HG02571 (cell line): ENCODE data around the gene MCC.

Experiments
- ATAC-seq: cut with Tn5 transposase; IDR thresholded peaks from one replicate; pipeline ENCODE4 v1.9.1; 2021; ENCODE audit warnings: mild to moderate bottlenecking, moderate library complexity; ENCODE audit not compliant: unreplicated experiment

The MCC gene

GRCh38 chr5:113063927-113064326 lies 424.3 kb downstream of the MCC start:
- no peak for ATAC-seq

DNA sequence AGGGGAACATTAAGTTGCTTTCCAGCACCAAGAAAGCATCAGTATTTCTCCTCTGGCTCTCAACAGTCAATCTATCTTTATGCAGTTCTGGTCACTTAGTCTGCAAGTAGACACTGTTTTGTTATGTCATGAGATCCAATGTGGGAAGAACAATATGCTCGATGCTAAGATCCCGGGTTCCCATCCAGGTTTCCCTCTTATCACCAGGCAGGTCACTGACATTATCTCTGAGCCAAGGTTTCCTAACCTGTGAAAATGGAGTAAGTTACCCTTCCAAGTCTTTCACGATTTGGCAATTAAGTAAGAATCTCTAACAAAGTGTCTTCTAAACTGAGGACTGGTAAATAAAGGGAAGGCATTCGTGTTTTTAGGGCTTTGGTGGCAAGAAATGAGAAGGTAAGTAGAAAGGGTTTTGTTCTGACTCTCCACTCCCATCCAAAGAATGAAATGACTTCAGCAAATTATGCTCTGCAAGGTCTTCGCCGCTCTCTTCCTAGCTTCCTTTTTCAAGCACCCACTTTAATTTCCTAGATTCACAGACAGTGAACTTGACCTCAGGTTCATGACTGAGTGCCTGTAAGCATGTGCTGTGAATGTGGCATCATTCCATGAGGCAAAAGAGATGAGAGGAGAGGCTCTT lies 425.3 kb downstream of the MCC start:
- ATAC-seq: no peak

GRCh38 chr5:113061846-113062780 lies 426.1 kb downstream of the MCC start:
- ATAC-seq: no peak

DNA sequence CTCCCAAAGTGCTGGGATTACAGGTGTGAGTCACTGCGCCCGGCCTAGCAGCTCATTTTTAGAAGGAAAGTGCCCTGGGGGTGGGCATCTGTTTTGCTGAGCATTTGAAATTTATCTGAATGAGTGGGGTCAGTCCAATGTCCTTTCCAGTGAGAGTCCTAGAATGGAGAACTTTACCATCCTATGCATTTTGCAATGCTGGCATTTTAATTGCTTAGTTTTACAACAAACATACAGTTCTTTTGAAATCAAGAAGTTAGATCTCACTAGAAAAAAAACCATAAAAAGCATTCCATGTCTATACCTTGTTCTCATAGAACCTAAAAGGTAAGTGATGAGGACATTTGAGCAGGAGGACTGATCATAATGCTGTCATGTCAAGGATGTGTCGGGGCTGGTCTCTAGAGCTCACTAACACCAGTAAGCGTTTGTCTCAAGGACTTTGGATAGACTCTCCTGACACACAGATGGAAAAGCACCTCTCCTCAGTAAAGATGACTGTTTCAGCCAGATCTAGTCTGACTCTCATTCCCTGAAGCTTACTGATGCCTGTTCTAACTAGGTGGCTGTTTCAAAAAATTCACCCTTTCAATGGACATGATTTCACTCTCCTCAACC lies 427.7 kb downstream of the MCC start:
- no peak for ATAC-seq

DNA sequence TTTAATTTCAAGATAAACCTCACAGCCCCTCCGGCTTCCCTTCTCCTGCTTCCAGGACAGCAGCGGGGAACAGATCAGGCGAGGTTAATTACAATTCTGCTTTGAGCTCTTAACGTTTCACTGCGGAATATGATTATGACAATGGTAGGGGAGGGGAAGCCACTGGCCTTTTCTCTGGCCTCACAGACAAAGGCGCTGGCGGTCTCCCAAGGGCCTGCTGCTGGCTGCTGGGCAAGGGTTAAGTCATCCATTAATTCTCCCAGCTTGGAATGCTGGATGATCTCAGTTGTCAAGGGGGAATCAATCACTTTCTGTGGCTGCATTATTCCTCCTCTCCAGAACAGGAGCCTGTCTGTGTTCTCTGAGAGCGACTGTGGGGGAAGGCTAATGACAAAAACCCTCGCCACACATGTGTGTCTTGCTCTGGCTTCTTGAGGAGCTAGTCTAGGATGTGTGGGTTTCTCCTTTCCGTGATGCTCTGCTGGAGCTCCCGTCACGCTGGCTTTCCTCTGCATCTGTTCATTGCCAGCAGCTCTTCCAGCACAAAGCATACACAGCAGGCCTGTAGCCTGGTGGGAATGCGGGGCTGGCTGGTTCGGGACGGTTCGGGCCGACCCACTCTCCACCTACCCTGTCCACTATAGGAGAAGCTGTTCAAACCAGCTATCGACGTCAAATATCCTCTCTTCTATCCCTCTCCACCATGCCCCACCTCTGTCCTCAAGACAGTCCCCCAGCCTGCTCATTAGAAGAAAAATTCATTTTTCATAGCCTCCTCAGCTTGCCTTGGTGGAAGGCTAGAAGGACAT lies 428.8 kb downstream of the MCC start:
- ATAC-seq: no peak

DNA sequence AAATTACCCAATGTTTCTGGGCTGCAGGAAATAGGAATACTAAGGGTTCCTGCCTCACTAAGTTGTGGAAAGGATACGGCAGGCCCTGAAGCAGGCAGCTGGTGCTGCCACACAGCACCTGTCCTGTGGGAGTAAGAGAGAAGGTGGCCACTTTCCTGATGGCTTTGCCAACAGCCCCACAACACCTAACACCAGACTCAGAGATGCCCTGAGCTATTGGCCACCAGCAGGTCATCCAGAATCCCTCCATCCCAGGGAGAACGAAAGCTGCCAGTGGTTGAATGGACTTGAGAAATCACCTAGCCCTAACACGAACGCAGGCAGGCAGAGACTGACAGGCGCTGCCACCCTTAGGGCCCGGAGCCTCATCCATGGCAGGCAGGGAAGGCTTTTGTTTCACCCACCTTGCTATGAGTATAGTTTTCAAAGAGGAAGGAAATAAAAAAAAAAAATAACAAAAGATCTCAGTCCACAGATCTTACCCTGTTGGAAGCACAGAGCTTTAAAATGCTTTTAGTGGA lies 429.5 kb downstream of the MCC start:
- no peak for ATAC-seq

GRCh38 chr5:113058269-113058668 lies 430.0 kb downstream of the MCC start:
- no peak for ATAC-seq

GRCh38 chr5:113057557-113057984 lies 430.7 kb downstream of the MCC start:
- ATAC-seq: no peak

GRCh38 chr5:113056988-113057387 lies 431.3 kb downstream of the MCC start:
- no peak for ATAC-seq

DNA sequence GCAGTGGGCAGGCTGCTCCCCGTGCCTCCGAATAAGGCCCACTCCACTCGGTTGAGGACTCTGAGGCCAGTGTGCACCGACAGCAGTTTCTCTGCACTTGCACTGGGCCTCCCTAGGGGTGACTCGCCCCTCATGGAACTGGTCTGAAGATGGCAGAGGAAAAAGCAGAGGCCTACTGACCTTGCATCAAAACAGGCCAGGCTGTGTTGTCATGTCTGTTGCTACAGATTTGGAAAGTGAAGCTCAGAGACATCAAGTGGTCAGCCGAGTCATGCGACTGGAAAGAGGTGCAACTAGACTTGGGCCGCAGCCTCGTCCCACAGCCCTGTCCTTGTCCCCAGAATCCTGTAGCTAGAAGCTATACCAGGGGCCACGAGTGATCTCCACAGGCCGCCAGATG lies 433.4 kb downstream of the MCC start:
- ATAC-seq: no peak

DNA sequence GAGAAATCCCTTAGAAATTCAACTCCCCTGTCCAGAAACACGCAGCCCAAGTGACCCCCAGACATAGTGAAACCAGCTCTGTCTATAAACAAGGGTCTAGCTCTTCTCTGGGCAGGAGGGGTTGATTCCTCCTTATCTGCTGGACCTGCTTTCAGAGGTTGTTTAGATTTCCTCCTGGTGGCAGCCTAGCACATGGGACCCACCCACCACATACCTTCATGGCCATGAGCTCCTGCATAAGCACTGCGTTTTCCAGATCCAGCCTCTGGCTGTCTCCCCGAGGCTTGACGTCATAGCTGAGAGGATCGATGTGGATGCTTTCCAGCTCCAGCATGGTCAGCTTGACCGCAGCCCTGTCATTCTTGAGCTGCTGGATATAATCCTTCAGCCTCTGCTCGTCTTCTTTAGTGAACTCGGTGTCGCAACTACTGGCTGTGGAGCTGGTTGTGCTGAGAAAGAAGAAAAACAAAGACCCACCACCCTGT lies 434.7 kb downstream of the MCC start:
- ATAC-seq: no peak

DNA sequence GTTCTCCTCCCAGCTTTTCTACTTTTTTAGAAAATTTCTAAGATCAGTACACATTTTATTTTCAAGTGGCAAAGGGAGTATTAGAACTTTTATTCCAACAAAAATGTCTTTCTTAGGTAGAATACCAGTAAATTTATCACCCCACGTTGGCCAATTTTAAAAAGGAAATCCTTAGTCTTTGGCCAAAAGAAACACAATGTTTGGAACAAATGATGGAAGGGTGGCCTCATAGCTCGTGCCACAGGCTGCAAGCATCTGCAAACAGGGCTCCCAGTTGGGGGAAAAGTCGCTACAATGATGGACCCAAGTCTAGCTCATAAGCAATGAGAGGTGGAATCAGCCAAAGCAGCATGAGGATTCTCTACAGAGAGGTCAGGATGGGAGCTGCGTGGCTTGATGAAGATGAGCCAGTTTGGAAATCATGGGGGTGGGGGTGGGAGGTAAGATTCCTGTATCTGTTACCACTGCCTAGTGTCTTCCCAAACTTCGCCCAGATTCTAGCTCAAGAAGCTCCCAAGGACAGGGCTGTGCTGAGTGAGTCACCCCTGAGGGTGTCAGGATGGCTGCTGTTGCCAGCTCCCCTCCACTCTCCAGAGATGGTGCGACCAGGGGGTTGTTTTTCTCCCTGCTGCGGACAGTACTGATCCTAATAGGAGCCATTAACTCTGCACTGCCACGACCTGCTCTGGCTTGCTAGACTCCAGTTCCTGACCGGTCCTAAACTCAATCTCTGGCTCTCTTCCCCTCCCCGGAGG lies 436.0 kb downstream of the MCC start:
- ATAC-seq: no peak

GRCh38 chr5:113050721-113051382 lies 437.4 kb downstream of the MCC start:
- ATAC-seq: no peak

GRCh38 chr5:113048931-113049330 lies 439.3 kb downstream of the MCC start:
- ATAC-seq: no peak

- ATAC-seq: peak; percentile 84
Observed at GRCh38 chr5:113047733-113048652, 440.3 kb downstream of the MCC start.

DNA sequence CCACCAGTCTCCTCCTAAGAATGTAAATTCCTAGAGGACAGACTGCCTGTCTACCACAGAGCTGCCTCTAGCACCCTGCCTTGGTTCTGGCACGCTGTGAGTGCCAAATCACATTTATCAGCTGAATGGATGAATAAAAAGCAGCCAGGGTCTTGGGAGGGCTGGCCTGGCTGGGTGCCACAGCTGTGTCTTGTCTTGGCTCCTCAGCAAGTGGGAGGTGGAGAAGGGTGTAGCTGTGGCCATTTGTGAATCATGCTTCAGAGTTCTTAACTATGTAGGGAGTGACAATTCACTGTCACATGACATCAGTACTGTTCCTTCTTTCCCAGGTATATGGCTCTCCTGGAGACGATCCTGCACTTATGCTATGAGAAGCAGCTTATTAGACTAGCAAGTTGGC lies 441.0 kb downstream of the MCC start:
- ATAC-seq: no peak

GRCh38 chr5:113044776-113045465 lies 443.3 kb downstream of the MCC start:
- ATAC-seq: no peak

DNA sequence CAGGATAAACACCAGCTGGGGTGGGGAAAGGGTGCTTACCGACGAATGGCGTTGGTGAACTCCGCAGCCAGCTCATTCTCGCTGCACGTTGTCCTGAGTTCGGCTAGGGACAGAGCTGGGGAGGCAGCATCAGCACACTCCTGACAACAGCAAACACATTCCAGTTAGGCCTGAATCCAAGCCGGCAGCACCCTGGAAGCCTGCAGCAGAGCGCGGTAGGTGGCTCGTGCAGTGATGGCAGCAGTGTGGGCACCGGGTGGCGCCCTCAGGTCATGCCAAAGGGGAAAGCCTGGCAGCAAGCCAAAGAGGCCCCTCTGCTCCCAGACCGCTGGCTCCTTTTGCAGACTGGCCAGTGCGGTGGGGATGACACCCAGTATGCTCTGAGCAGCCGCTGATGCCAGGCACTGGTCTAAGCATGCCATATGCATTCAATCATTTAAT lies 444.7 kb downstream of the MCC start:
- no peak for ATAC-seq
